CD14-positive monocyte (primary cell): ENCODE results near the gene HDAC7. TPM values are rescaled to one million over a fixed set of nuclear protein-coding genes. Genes with fewer than 3 reads are reported as not detected.
A peak's percentile ranks its signal among the peaks of the same experiment; 100 is the strongest.

ENCODE experiments used
- DNase-seq, 3 donors: peaks; one replicate each; pipeline ENCODE4 v3.0.0-alpha.2; 2011 to 2022
- H2AFZ ChIP-seq: 2 replicates; pipeline ENCODE4 v1.6.0; 2012; ENCODE audit warnings: mild to moderate bottlenecking, low read depth, low read length, inconsistent platforms; ENCODE audit not compliant: insufficient read depth, poor library complexity, severe bottlenecking
- H3K27ac ChIP-seq, 2 donors: 1 replicate in 1 of 2; 2 replicates in 1 of 2; pipeline ENCODE4 v1.5.1; 2012 to 2013; ENCODE audit warnings: low read length in 2 of 2, control low read depth in 1 of 2, inconsistent platforms in 1 of 2, low read depth in 1 of 2, mild to moderate bottlenecking in 1 of 2
- H3K27me3 ChIP-seq, 2 donors: one replicate each; pipeline versions ENCODE4 v1.6.0 to v1.6.1; 2011 to 2013; ENCODE audit warnings: low read length in 2 of 2; ENCODE audit not compliant: control insufficient read depth in 2 of 2, insufficient read depth in 2 of 2
- H3K36me3 ChIP-seq, 2 donors: replicated peaks in 1 of 2; 1 replicate in 1 of 2; 2 replicates in 1 of 2; pipeline versions ENCODE4 v1.5.1 to v1.6.1; 2012 to 2013; ENCODE audit warnings: low read length in 2 of 2, control low read depth in 1 of 2, inconsistent platforms in 1 of 2, mild to moderate bottlenecking in 1 of 2; ENCODE audit not compliant: insufficient read depth in 2 of 2, control insufficient read depth in 1 of 2
- H3K4me1 ChIP-seq, 2 donors: 1 replicate in 1 of 2; 2 replicates in 1 of 2; pipeline versions ENCODE4 v1.5.1 to v1.6.1; 2012 to 2013; ENCODE audit warnings: low read length in 2 of 2, control low read depth in 1 of 2, inconsistent platforms in 1 of 2, mild to moderate bottlenecking in 1 of 2, moderate library complexity in 1 of 2; ENCODE audit not compliant: insufficient read depth in 2 of 2, control insufficient read depth in 1 of 2
- H3K4me2 ChIP-seq: replicated peaks from 2 replicates; pipeline ENCODE3; 2012; ENCODE audit warnings: low read length, moderate library complexity, mild to moderate bottlenecking; ENCODE audit not compliant: poor library complexity, severe bottlenecking; ENCODE audit errors: extremely low read depth
- H3K4me3 ChIP-seq, 3 experiments: fragments of 200-600 bp in 1 of 3; sonication (generic) in 1 of 3; replicated peaks in 1 of 3; 1 replicate in 2 of 3; 2 replicates in 1 of 3; pipeline ENCODE4 v1.5.1; 2011 to 2013; ENCODE audit warnings: low read length in 3 of 3, mild to moderate bottlenecking in 3 of 3, control low read depth in 2 of 3, low read depth in 2 of 3, inconsistent platforms in 1 of 3, moderate library complexity in 1 of 3
- H3K79me2 ChIP-seq: 2 replicates; pipeline ENCODE4 v1.6.0; 2012; ENCODE audit warnings: mild to moderate bottlenecking, control low read depth, inconsistent platforms, low read length, moderate library complexity; ENCODE audit not compliant: insufficient read depth
- H3K9ac ChIP-seq: 2 replicates; pipeline ENCODE4 v1.6.0; 2017; ENCODE audit warnings: low read length, mild to moderate bottlenecking; ENCODE audit not compliant: insufficient read depth, poor library complexity, severe bottlenecking
- H3K9me3 ChIP-seq, 2 donors: replicated peaks in 1 of 2; 1 replicate in 1 of 2; 2 replicates in 1 of 2; pipeline versions ENCODE4 v1.5.1 to v1.6.1; 2012 to 2013; ENCODE audit warnings: low read length in 2 of 2, control low read depth in 1 of 2; ENCODE audit not compliant: control insufficient read depth in 1 of 2, insufficient read depth in 1 of 2
- H4K20me1 ChIP-seq: 2 replicates; pipeline ENCODE4 v1.6.0; 2012; ENCODE audit warnings: mild to moderate bottlenecking, low read length, control low read depth, moderate library complexity; ENCODE audit not compliant: insufficient read depth
- H3K27ac Mint-ChIP-seq, 7 donors: one replicate each; pipeline ENCODE4 v1.8.0; 2020; ENCODE audit warnings: mild to moderate bottlenecking in 7 of 7, mixed read lengths in 7 of 7, moderate library complexity in 6 of 7, inconsistent platforms in 2 of 7
- H3K27me3 Mint-ChIP-seq, 3 donors: one replicate each; pipeline ENCODE4 v1.8.0; 2021 to 2022; ENCODE audit warnings: low read depth in 3 of 3, mild to moderate bottlenecking in 3 of 3, mixed read lengths in 3 of 3, moderate library complexity in 3 of 3, inconsistent platforms in 1 of 3
- H3K36me3 Mint-ChIP-seq, 2 donors: one replicate each; pipeline ENCODE4 v1.8.0; 2020; ENCODE audit warnings: mixed read lengths in 2 of 2, inconsistent platforms in 1 of 2, mild to moderate bottlenecking in 1 of 2
- H3K4me1 Mint-ChIP-seq: one replicate; pipeline ENCODE4 v1.8.0; 2020; ENCODE audit warnings: mild to moderate bottlenecking, mixed read lengths
- H3K4me3 Mint-ChIP-seq, 2 donors: one replicate each; pipeline ENCODE4 v1.8.0; 2020; ENCODE audit warnings: mild to moderate bottlenecking in 2 of 2, mixed read lengths in 2 of 2, moderate library complexity in 1 of 2
- H3K9me3 Mint-ChIP-seq, 7 donors: one replicate each; pipeline ENCODE4 v1.8.0; 2020 to 2022; ENCODE audit warnings: mixed read lengths in 7 of 7, mild to moderate bottlenecking in 6 of 7, moderate library complexity in 6 of 7, inconsistent platforms in 2 of 7
- CTCF ChIP-seq: fragments of 200-600 bp; IDR thresholded peaks from one replicate; pipeline ENCODE4 v1.8.0; 2022; ENCODE audit warnings: antibody characterized with exemption, mild to moderate bottlenecking
- WGBS: methylation state at CpG from one replicate; pipeline ENCODE4 v1.1.5; 2013; ENCODE audit warnings: missing lambda C conversion rate; ENCODE audit not compliant: insufficient coverage; 5-methylcytosine and 5-hydroxymethylcytosine counted together
- intact Hi-C, 2 donors: fragments of 100-400 bp; cut with micrococcal nuclease; formaldehyde crosslinking; loops; one replicate each; pipeline versions ENCODE4 v1.15.0 to v1.15.1; 2023
- polyA plus RNA-seq, 3 donors: library from polyadenylated mRNA; depleted of rRNA in 1 of 3; unstranded in 2 of 3; stranded (reverse) in 1 of 3; fragments of 300-500 nt in 2 of 3; fragments of >200 nt in 1 of 3; fragmentation: Illumina TruSeq in 2 of 3; gene quantifications; 1 replicate in 2 of 3; 2 replicates in 1 of 3; pipeline ENCODE4 v1.2.3, GENCODE V29; 2012 to 2021

The HDAC7 gene
- polyA plus RNA-seq, 3 donors = 5.9 to 79.2 (median 8.4) TPM

GRCh38 chr12:47834199-47834903, 14.6 kb upstream of the HDAC7 start:
- H3K27ac ChIP-seq = peak overlapping the region in 1 of 2 donors; percentile 26
- Mint-ChIP-seq H3K9me3 (no peaks in the 10 kb centered on the region), H3K4me3 (no peak overlapping the region), H3K27ac (peak overlapping the region in 2 of 7 donors; percentile 32 to 50), H3K36me3 (no peaks in the 10 kb centered on the region), H3K4me1 (peaks cover 59% of the 10 kb centered on the region), H3K27me3 (peaks cover 1 to 2% (median 2%) of the 10 kb centered on the region in 3 donors)
- H3K79me2 ChIP-seq = no peaks in the 10 kb centered on the region
- no peak overlapping the region for H3K4me3 ChIP-seq
- H3K9ac ChIP-seq = no peak overlapping the region
- WGBS = 81% methylated on average over 6 of the region's 8 CpGs
- peak overlapping the region; percentile 17 for H2AFZ ChIP-seq
- no peaks in the 10 kb centered on the region for H3K9me3 ChIP-seq
- intact Hi-C loops = loop anchor here (10.0 kb wide), 1 partner anchor 50 kb away; no protein-coding TSS in a partner anchor
- peaks cover 42 to 57% of the 10 kb centered on the region in 2 donors for H3K4me1 ChIP-seq
- no peaks in the 10 kb centered on the region for H4K20me1 ChIP-seq
- no peak for DNase-seq
- no peak for TF ChIP-seq CTCF
- H3K27me3 ChIP-seq = no peaks in the 10 kb centered on the region
- H3K36me3 ChIP-seq = no peaks in the 10 kb centered on the region
- H3K4me2 ChIP-seq = no peak overlapping the region

- intact Hi-C loops = loop anchor here (10.0 kb wide), 1 partner anchor 49 kb away; no protein-coding TSS in a partner anchor
- H2AFZ ChIP-seq = no peak overlapping the region
- no peak overlapping the region for H3K4me3 ChIP-seq
- no peak overlapping the region for H3K9ac ChIP-seq
- no peaks in the 10 kb centered on the region for H3K9me3 Mint-ChIP-seq
- peaks cover 65% of the 10 kb centered on the region for H3K4me1 Mint-ChIP-seq
- H3K27me3 Mint-ChIP-seq = peaks cover 0 to 2% (median 0%) of the 10 kb centered on the region in 3 donors
- no peak for DNase-seq
- 90% methylated on average over 7 of the region's 12 CpGs for WGBS
- no peak for TF ChIP-seq CTCF
- peaks cover 49 to 65% of the 10 kb centered on the region in 2 donors for H3K4me1 ChIP-seq
- no peaks in the 10 kb centered on the region for H3K27me3 ChIP-seq
- no peak overlapping the region for H3K27ac Mint-ChIP-seq
- no peak overlapping the region for H3K4me2 ChIP-seq
- H3K36me3 Mint-ChIP-seq = no peaks in the 10 kb centered on the region
- H3K36me3 ChIP-seq = no peaks in the 10 kb centered on the region
- no peak overlapping the region for H3K4me3 Mint-ChIP-seq
- H3K27ac ChIP-seq = no peak overlapping the region
- H4K20me1 ChIP-seq = no peaks in the 10 kb centered on the region
- no peaks in the 10 kb centered on the region for H3K79me2 ChIP-seq
- H3K9me3 ChIP-seq = no peaks in the 10 kb centered on the region
These were observed 13.9 kb upstream of the HDAC7 start for GRCh38 chr12:47833591-47834012.
